Measurements from ENCODE around the gene NPB. TPM values are rescaled to one million over a fixed set of nuclear protein-coding genes. Genes with fewer than 3 reads are reported as not detected.

The NPB gene
- total and polyA plus RNA-seq, 2 donors = 1.7 to 3.5 TPM

GRCh38 chr17:81891303-81891552, 10.8 kb upstream of the NPB start:
- Histone ChIP-seq H3K4me1 (ENCODE audit: control insufficient read depth in 2 of 2, insufficient read depth in 2 of 2, low read length in 2 of 2) (peaks cover 7 to 25% of the 10 kb centered on the region in 2 donors), H3K27ac (ENCODE audit: low read depth in 1 of 2, low read length in 1 of 2) (peak overlapping the region in 1 of 2 donors; percentile 75), H3K36me3 (ENCODE audit: control insufficient read depth in 2 of 2, insufficient read depth in 2 of 2, low read length in 1 of 2) (peaks cover 55 to 57% of the 10 kb centered on the region in 2 donors), H3K27me3 (ENCODE audit: control insufficient read depth in 2 of 2, insufficient read depth in 1 of 2, low read length in 1 of 2) (no peaks in the 10 kb centered on the region), H3K9me3 (ENCODE audit: control insufficient read depth in 2 of 2, insufficient read depth in 1 of 2, low read length in 1 of 2) (no peaks in the 10 kb centered on the region), H3K4me3 (ENCODE audit: low read length in 2 of 2) (peak overlapping the region; percentile 20 to 97)
- no peak for DNase-seq (ENCODE audit: low read depth in 6 of 9, low spot score in 9 of 9)
- WGBS = under 1% methylated on average over 40 of the region's 40 CpGs

GRCh38 chr17:81895400-81895799, 6.6 kb upstream of the NPB start:
- Histone ChIP-seq H3K4me3 (ENCODE audit: low read length in 2 of 2) (no peak overlapping the region), H3K27ac (ENCODE audit: low read depth in 1 of 2, low read length in 1 of 2) (no peak overlapping the region), H3K36me3 (ENCODE audit: control insufficient read depth in 2 of 2, insufficient read depth in 2 of 2, low read length in 1 of 2) (peaks cover 53 to 58% of the 10 kb centered on the region in 2 donors), H3K9me3 (ENCODE audit: control insufficient read depth in 2 of 2, insufficient read depth in 1 of 2, low read length in 1 of 2) (no peaks in the 10 kb centered on the region), H3K4me1 (ENCODE audit: control insufficient read depth in 2 of 2, insufficient read depth in 2 of 2, low read length in 2 of 2) (peaks cover 4 to 12% of the 10 kb centered on the region in 2 donors), H3K27me3 (ENCODE audit: control insufficient read depth in 2 of 2, insufficient read depth in 1 of 2, low read length in 1 of 2) (peaks cover 0 to 2% of the 10 kb centered on the region in 2 donors)
- 98% methylated on average over 11 of the region's 11 CpGs for WGBS
- no peak for DNase-seq (ENCODE audit: low read depth in 6 of 9, low spot score in 9 of 9)

- peaks cover 0 to 4% of the 10 kb centered on the region in 2 donors for H3K4me1 ChIP-seq (ENCODE audit: control insufficient read depth in 2 of 2, insufficient read depth in 2 of 2, low read length in 2 of 2)
- 97% methylated on average over 19 of the region's 19 CpGs for WGBS
- H3K4me3 ChIP-seq (ENCODE audit: low read length in 2 of 2) = no peak overlapping the region
- H3K36me3 ChIP-seq (ENCODE audit: control insufficient read depth in 2 of 2, insufficient read depth in 2 of 2, low read length in 1 of 2) = peaks cover 55 to 61% of the 10 kb centered on the region in 2 donors
- H3K27ac ChIP-seq (ENCODE audit: low read depth in 1 of 2, low read length in 1 of 2) = no peak overlapping the region
- DNase-seq (ENCODE audit: low read depth in 6 of 9, low spot score in 9 of 9) = no peak
- H3K27me3 ChIP-seq (ENCODE audit: control insufficient read depth in 2 of 2, insufficient read depth in 1 of 2, low read length in 1 of 2) = peaks cover 21 to 28% of the 10 kb centered on the region in 2 donors
- H3K9me3 ChIP-seq (ENCODE audit: control insufficient read depth in 2 of 2, insufficient read depth in 1 of 2, low read length in 1 of 2) = no peaks in the 10 kb centered on the region
Measured at GRCh38 chr17:81898029-81898866, 3.8 kb upstream of the NPB start.

GRCh38 chr17:81898885-81899284, 3.2 kb upstream of the NPB start:
- no peak for DNase-seq (ENCODE audit: low read depth in 6 of 9, low spot score in 9 of 9)
- Histone ChIP-seq H3K36me3 (ENCODE audit: control insufficient read depth in 2 of 2, insufficient read depth in 2 of 2, low read length in 1 of 2) (peaks cover 56 to 67% of the 10 kb centered on the region in 2 donors), H3K9me3 (ENCODE audit: control insufficient read depth in 2 of 2, insufficient read depth in 1 of 2, low read length in 1 of 2) (no peaks in the 10 kb centered on the region), H3K4me3 (ENCODE audit: low read length in 2 of 2) (no peak overlapping the region), H3K4me1 (ENCODE audit: control insufficient read depth in 2 of 2, insufficient read depth in 2 of 2, low read length in 2 of 2) (peaks cover 0 to 4% of the 10 kb centered on the region in 2 donors), H3K27me3 (ENCODE audit: control insufficient read depth in 2 of 2, insufficient read depth in 1 of 2, low read length in 1 of 2) (peaks cover 24 to 34% of the 10 kb centered on the region in 2 donors), H3K27ac (ENCODE audit: low read depth in 1 of 2, low read length in 1 of 2) (no peak overlapping the region)
- 96% methylated on average over 9 of the region's 9 CpGs for WGBS

GRCh38 chr17:81899514-81900166, 2.4 kb upstream of the NPB start:
- WGBS = 97% methylated on average over 22 of the region's 22 CpGs
- peaks cover 0 to 4% of the 10 kb centered on the region in 2 donors for H3K4me1 ChIP-seq (ENCODE audit: control insufficient read depth in 2 of 2, insufficient read depth in 2 of 2, low read length in 2 of 2)
- H3K36me3 ChIP-seq (ENCODE audit: control insufficient read depth in 2 of 2, insufficient read depth in 2 of 2, low read length in 1 of 2) = peaks cover 56 to 69% of the 10 kb centered on the region in 2 donors
- H3K4me3 ChIP-seq (ENCODE audit: low read length in 2 of 2) = no peak overlapping the region
- no peak for DNase-seq (ENCODE audit: low read depth in 6 of 9, low spot score in 9 of 9)
- H3K27me3 ChIP-seq (ENCODE audit: control insufficient read depth in 2 of 2, insufficient read depth in 1 of 2, low read length in 1 of 2) = peaks cover 24 to 37% of the 10 kb centered on the region in 2 donors
- no peak overlapping the region for H3K27ac ChIP-seq (ENCODE audit: low read depth in 1 of 2, low read length in 1 of 2)
- H3K9me3 ChIP-seq (ENCODE audit: control insufficient read depth in 2 of 2, insufficient read depth in 1 of 2, low read length in 1 of 2) = no peaks in the 10 kb centered on the region

GRCh38 chr17:81900181-81900820, 1.7 kb upstream of the NPB start:
- H3K9me3 ChIP-seq (ENCODE audit: control insufficient read depth in 2 of 2, insufficient read depth in 1 of 2, low read length in 1 of 2) = no peaks in the 10 kb centered on the region
- H3K27ac ChIP-seq (ENCODE audit: low read depth in 1 of 2, low read length in 1 of 2) = no peak overlapping the region
- no peak for DNase-seq (ENCODE audit: low read depth in 6 of 9, low spot score in 9 of 9)
- H3K4me3 ChIP-seq (ENCODE audit: low read length in 2 of 2) = no peak overlapping the region
- H3K36me3 ChIP-seq (ENCODE audit: control insufficient read depth in 2 of 2, insufficient read depth in 2 of 2, low read length in 1 of 2) = peaks cover 55 to 70% of the 10 kb centered on the region in 2 donors
- peaks cover 24 to 37% of the 10 kb centered on the region in 2 donors for H3K27me3 ChIP-seq (ENCODE audit: control insufficient read depth in 2 of 2, insufficient read depth in 1 of 2, low read length in 1 of 2)
- H3K4me1 ChIP-seq (ENCODE audit: control insufficient read depth in 2 of 2, insufficient read depth in 2 of 2, low read length in 2 of 2) = peaks cover 0 to 4% of the 10 kb centered on the region in 2 donors
- 95% methylated on average over 18 of the region's 18 CpGs for WGBS

- no peaks in the 10 kb centered on the region for H3K9me3 ChIP-seq (ENCODE audit: control insufficient read depth in 2 of 2, insufficient read depth in 1 of 2, low read length in 1 of 2)
- no peak overlapping the region for H3K4me3 ChIP-seq (ENCODE audit: low read length in 2 of 2)
- peaks cover 58 to 70% of the 10 kb centered on the region in 2 donors for H3K36me3 ChIP-seq (ENCODE audit: control insufficient read depth in 2 of 2, insufficient read depth in 2 of 2, low read length in 1 of 2)
- peaks cover 0 to 4% of the 10 kb centered on the region in 2 donors for H3K4me1 ChIP-seq (ENCODE audit: control insufficient read depth in 2 of 2, insufficient read depth in 2 of 2, low read length in 2 of 2)
- DNase-seq (ENCODE audit: low read depth in 6 of 9, low spot score in 9 of 9) = no peak
- H3K27me3 ChIP-seq (ENCODE audit: control insufficient read depth in 2 of 2, insufficient read depth in 1 of 2, low read length in 1 of 2) = peaks cover 24 to 37% of the 10 kb centered on the region in 2 donors
- H3K27ac ChIP-seq (ENCODE audit: low read depth in 1 of 2, low read length in 1 of 2) = no peak overlapping the region
- WGBS = 61% methylated on average over 21 of the region's 21 CpGs
Measured at GRCh38 chr17:81901167-81902022, 643 bp upstream of the NPB start.

GRCh38 chr17:81902653-81903414, 796 bp downstream of the NPB start:
- 51% methylated on average over 47 of the region's 47 CpGs for WGBS
- peaks cover 24 to 37% of the 10 kb centered on the region in 2 donors for H3K27me3 ChIP-seq (ENCODE audit: control insufficient read depth in 2 of 2, insufficient read depth in 1 of 2, low read length in 1 of 2)
- H3K36me3 ChIP-seq (ENCODE audit: control insufficient read depth in 2 of 2, insufficient read depth in 2 of 2, low read length in 1 of 2) = peaks cover 54 to 67% of the 10 kb centered on the region in 2 donors
- H3K4me1 ChIP-seq (ENCODE audit: control insufficient read depth in 2 of 2, insufficient read depth in 2 of 2, low read length in 2 of 2) = peaks cover 0 to 4% of the 10 kb centered on the region in 2 donors
- no peak overlapping the region for H3K27ac ChIP-seq (ENCODE audit: low read depth in 1 of 2, low read length in 1 of 2)
- H3K9me3 ChIP-seq (ENCODE audit: control insufficient read depth in 2 of 2, insufficient read depth in 1 of 2, low read length in 1 of 2) = no peaks in the 10 kb centered on the region
- DNase-seq (ENCODE audit: low read depth in 6 of 9, low spot score in 9 of 9) = no peak
- H3K4me3 ChIP-seq (ENCODE audit: low read length in 2 of 2) = no peak overlapping the region

Data from thymus (tissue), 11 donors.